C1 segment of cervical spinal cord (tissue), 14 donors: Measurements from ENCODE around the gene PDE8A.

ENCODE experiments used
- DNase-seq, 14 donors: peaks; one replicate each; lab custom pipeline; 2025; lab: John Stamatoyannopoulos, UW

Gene PDE8A

DNA sequence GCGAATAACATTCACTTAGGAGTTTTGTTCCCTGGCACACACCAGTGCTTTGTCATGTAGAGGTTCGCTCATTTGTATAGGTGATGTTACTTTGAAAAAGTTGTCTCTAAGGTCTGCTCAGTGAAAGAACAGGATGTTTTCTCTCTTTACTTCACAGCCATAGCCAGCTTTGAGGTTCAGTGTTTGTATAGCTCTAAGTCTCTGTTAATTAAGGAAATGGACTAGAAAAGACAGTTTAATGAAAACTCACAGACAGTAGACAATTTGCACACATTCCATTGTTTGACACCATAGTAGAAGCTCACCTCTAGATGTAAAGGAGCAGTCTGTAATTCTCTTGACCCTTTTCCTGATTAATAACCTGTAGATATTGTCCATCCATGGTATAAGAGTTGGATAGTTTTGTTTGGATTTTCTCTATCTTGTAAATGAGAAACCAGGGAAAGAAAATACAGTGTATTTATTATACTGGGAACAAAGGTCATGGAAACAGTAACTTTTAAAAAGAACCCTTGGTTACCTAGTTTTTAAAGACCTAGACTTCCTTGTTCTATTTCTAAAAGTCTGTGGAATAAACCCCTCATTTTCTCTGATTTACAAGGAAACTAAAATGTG is 50.4 kb downstream of the PDE8A start:
- DNase-seq: no peak

DNA sequence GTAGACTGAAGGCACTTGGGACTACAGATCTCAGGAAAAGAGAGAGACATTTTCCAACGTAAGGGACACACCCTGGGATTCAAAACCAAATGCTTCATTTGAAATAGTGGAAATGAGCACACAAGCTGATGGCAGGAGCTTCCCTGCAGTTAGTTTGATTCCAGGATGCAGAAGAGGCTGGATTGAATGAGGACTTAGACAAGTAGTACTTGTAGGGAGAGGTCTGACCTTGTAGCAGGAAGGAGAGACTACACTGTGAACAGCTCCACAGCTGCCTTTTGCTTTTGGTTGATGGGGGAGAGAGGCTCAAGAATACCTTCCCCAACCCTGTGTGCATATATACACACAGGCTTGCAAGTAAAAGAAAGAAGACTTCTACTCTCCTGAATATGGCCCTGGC is 51.5 kb downstream of the PDE8A start:
- no peak for DNase-seq

DNA sequence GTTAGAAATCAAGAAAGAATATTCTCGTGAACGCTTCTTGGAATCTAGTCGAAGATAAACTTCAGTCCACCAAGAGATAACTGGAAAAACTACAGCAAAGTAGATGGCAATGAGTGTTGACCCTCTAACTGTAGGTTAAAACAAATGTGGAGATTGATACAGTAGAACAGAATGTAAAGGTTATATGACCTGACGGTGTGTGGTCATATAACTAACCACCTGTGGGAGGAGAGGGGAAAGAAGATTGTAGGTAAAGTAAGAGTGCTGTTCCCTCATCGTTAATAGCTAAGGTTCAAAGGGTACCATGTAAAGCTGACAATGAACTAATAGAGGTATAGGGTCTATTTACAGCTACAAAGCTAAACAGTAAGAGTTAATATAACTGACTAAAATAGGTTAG is 52.6 kb downstream of the PDE8A start:
- DNase-seq: no peak

DNA sequence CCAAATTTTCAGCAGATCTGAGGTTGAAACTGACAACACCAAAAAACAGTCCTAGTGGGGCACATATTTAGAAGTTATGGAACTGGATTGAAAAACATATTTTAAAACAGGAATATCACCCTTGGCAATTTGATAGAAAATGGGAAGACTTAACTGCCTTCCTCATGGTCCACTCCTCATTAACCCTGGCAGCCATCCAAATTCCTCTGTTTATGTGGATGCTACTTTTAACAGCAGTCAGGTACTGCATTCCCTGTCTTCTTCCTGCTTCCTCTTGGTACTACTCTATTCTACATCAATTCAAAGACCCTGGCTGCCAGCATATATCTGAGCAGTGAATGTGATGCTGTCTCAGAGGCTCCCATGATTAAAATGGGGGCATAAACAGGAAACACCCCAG is 54.3 kb downstream of the PDE8A start:
- DNase-seq: no peak

DNA sequence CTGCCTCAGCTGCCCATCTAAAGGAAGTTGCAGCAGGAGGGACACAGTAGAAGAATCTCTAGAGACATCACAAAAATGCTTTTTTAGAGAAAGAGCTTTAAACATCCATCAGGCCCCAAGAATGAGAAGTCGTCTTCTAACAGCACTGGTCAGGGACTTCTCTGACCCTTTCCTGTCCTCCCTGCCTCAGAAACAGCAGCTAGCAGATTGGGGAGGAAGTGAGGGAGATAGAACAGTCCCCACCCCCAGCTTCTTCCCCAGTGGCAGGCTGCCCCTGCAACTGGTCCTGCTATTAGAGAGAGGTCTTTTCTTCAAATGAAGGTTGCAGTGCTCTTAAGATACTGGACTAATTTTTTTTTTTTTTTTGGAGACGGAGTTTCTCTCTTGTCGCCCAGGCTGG is 55.1 kb downstream of the PDE8A start:
- peak in 4 of 14 donors; percentile 19 to 31 (median 26) for DNase-seq

DNA sequence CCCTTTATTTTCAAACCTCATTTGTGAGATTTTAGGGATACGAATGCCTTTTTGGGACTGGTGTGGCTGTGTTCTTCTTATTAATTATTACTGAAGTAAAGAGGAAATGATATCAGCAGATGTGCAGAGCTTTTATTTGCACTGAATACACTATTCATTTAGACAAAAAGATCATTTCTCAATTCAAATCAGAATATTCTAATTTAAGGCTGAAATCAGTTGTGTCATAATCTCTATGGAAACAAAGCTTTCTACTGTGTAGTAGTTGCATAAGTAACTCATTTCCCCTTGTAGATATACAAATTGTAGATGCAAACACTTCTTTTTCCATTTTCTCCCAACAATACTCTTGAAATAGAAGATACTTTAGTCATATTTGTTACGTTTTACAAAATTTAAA is 56.0 kb downstream of the PDE8A start:
- no peak for DNase-seq

DNA sequence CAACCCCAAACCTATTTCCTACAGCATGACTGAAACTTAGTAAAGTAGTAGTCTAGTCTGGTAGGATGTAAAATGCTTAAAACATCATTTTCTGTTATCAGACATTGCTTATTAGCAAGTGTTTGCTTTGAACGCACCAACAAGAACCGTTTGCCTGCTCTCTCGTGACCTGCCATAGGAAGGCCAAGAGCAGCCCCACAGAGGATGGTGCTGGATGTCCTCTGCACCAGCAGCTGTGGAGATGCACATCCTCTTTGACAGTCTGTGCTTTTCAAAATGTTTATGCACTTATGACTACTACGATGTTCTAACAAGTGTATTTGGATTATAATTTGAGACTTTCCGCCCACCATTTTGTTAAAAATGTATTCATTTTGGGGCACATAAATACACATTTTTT is 59.6 kb downstream of the PDE8A start:
- DNase-seq: no peak

DNA sequence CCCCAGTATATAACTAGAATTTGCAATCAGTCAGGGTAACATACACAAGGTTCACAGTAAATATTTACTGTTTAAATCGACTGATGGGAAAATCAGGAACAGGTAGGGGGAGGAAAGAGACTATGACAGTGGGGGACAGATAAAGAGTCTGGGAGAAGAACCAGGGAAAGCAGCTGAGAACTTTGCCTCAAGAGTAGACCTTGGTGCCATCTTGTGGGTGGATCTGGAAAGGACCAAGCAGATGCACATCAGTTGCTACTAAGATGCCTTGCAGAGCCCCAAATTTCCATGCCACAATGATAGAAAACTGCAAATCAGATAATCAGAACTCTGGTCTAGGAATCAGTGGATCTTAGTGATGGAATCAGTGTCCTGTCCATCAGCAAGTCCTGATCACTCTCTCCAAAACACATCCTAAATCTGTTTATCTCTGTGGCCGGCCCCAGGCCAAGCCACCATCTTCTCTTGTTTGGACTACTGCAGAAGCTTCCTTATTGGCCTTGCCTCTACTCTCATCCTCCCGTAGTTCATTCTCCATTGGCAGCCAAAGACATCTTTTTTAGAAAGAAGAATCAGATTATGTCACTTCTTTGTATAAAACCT is 62.7 kb downstream of the PDE8A start:
- peak in 9 of 14 donors; percentile 28 to 58 (median 45) for DNase-seq

DNA sequence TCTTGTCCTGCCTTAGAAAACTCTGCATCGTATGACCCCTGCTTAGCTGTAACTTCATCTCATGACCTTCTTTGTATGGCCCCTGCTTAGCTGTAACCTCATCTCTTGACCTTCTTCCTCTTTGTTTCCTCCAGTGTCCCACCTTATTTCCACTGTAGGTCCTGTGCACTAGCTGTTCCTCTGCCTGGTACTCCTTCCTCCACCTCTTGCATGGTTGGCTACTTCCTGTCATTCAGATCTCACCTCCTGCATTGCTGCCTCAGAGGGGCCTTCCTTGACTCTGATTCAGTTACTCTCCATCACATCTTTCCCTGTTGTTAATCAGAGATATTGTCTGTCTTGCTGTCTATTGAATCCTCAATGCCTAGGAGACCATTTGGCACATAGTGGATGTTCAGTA is 63.2 kb downstream of the PDE8A start:
- DNase-seq: peak in 1 of 14 donors; percentile 22

DNA sequence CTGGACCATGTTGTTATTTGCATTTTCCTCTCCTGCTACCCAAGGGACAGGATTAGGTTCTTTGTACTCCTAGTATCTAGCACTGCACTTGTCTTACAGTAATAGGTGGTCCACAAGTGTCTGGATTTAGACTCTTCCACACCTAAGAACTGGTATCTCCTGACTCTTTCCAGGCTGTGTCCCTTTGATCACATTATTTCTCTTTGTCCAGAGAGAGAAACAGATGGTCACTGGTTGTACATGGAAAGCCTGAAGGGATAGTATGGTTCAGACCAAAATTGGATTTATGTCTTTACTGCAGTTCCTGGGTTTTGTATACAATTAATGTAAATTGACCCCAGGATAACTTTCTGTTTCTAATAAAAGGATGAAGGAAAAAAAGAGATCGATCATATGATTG is 64.0 kb downstream of the PDE8A start:
- no peak for DNase-seq

DNA sequence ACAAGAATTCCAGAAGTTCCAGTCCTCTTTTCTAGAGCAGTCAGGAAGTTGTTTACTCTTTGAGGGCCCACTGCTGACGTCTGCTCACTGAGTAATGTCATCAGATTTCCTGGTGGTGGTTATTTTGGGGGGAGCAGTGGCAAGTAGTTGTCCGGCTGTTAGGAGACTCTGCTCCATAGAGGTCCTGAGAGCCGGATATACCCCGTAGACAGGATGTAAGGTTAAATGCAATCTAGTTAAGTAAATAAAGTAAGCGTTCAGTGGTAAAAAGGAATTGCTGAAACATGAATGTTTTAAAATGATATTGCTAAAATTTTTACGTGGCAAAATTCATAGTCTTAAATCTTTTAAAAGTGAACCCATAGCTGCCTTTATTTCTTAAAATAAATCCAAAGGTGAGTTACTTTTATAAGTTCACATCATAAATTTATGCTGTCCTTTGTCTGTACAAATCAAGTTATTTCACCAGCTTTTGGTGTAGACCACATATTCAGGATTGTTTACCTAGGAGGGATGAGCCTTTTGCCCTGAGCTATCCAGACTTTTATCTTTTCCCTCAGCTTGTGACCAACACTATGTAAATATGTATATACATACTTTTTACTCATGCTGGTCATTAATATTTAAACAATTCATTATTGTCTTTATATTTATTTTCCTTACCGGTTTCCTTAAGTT is 65.8 kb downstream of the PDE8A start:
- DNase-seq: peak in 7 of 14 donors; percentile 23 to 43 (median 30)

DNA sequence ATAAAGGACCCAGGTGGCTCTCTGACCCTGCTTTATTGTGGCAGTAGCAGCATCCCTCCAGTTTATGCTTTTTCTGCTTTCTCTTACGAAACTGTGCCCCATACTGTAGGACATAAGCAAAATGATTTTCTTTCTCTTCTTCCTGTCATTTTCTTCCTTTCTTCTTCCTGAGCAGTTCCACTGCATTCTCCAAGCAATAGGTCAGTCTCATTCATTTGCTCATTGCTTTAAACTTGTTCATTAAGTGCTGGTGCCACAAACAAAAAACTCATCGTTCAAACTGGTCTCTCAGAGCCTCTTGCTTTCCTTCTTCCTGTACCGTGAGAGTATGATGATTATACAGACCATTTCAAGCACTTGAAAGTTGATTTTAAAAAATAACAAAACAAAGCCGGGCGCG is 66.8 kb downstream of the PDE8A start:
- DNase-seq: no peak

DNA sequence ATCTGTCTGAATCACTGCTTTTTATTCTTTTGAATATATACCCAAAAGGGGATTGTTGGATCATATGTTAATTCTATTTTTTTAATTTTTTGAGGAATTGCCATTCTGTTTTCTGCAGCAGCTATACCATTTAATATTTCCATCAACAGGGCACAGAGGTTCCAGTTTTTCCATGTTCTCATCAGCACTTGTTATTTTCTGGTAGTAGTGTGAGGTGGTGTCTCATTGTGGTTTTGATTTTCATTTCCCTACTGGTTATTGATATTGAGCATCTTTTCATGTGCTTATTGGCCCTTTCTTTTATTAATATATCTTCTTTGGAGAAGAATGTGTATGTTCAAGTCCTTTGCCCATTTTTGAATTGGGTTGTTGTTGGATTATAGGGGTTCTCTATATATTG is 68.1 kb downstream of the PDE8A start:
- no peak for DNase-seq

DNA sequence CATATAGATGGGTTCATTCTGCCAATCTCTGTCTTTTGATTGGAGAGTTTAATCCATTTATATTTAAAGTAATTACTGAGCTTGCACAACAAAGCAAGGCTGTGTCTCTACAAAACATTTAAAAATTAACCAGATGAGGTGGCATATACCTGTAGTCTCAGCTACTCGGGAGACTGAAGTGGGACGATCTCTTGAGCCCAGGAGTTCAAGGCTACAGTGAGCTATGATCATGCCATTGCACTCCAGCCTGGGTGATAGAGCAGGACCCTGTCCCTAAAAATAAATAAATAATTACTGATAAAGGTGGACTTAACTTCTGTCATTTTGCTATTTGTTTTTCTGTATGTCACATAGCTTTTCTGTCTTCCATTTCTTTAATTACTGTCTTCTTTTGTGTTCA is 78.1 kb downstream of the PDE8A start:
- DNase-seq: no peak

DNA sequence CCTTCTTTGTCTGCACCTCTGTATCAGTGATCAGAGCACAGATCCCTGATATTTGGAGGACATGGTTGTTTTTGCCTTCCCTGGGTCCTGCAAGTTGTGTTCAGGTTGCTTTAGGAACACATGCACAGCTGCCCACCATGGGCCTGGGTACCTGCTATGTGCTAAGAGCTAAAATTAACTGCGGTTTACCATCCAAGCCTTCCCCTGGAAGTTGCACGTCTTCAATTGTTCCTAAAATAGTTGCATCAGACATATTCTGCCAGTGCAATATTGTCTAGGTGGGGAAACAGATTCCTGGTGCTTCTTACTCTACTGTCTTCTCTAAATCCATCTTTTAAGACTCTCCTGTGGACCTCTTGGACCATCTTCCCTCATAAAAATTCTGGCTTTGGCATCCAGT is 80.9 kb downstream of the PDE8A start:
- no peak for DNase-seq

DNA sequence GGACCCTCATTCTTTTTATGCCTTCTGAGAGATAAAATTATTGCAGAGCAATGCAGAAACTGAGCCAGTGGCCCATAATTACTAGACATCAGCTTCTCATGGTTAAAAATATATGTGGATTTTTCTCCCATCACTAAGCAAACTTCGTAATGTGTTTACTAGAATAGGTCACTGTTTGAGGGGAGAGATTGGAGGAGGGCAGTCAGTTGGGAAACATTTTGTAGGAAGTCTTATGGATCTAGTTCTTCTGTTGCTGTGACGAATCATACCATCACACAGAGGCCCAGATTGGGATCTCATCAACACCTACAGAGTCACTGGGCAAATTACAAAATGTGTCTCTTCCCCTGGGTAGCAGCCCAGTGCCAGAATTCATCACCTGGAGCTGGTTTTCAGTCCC is 81.4 kb downstream of the PDE8A start:
- DNase-seq: no peak

DNA sequence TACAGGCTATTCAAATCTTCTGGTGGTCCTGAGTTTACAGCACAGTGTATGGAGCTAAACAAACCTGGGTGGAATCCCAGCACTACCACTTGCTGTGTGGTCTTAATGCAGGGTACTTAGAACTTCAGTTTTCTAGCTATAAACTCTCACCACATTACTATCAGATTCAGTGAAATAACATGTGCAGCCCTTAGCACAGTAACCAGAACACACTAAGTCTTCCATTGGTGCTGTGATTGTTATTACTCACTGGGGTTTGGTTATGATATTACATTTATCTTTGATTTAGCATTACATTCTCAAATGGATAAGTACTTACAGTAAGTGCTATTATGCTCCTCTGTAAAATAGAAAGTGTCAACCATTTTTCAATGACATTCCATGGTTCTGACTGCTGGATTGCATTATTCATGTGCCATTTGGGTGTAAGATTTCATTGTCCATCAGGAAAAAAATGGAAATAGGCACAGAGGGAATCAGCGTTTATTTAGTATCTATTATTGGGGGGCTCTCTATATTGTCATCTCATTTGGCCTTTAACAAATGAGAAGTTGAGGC is 81.9 kb downstream of the PDE8A start:
- no peak for DNase-seq

DNA sequence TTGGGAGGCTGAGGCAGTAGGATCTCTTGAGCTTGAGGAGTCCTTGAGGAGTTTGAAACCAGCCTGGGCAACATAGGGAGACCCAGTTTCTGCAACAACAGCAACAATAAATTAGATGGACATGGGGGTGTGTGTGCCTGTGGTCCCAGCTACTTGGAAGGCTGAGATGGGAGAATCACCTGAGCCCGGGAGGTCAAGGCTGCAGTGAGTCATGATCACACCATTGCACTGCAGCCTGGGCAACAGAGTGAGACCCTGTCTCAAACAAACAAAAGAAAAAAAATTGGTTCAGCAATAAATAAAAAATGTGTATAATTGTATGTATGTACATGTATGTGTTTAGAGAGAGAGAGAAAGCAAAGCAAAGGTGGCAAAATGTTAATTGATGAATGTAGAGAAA is 83.1 kb downstream of the PDE8A start:
- no peak for DNase-seq

DNA sequence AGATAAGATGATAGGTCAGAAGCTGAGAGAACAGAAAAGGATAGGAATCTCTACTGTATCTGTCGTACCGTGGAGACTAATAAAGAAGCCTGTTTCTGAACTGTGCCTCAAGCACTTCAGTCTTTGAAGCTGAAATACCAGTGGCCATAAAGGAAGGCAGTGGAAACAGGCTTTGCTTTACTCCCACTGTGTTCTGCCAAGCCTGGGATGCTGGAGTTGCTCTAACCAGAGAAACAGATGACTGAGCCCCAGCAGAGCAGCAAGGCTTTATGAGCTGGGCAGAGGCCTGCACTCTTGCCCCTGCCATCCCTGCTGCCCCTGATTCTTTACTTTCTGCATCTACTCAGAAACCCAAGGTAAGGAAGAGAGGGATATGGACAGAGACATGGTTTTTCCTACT is 89.4 kb downstream of the PDE8A start:
- DNase-seq: no peak

DNA sequence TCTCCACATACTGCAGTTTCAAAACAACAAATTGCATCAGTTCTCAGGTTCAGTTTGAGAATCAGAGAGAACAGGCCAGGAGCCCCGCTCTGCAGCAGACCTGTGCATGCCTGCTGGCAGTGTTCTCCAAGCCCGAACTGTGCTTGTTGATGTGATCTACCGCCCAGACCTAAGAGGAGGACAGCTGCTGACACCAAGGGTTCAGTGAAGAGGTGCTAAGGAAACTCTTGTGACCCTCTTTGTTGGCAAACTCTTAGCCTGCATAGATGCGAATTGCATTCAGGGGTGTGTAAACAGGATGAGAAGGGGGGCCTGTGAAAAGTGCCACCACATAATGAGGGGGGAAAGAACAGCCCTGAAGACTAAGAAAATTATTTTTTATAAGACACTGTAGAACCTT is 89.8 kb downstream of the PDE8A start:
- no peak for DNase-seq

DNA sequence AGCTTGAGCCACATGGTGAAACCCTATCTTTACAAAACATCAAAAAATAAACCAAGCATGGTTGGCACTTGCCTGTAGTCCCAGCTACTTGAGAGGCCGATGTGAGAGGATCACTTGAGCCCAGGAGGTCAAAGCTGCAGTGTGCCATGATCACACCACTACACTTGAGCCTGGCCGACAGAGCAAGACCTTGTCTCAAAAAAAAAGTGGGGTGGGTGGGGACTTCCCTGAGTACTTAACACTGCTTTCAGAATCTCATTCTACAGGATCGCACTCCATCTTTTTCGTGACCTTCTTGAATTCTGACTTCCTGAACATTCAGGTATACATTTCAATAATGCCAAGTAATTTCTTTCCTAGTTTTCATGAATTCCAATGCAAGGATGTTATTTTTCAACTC is 91.3 kb downstream of the PDE8A start:
- DNase-seq: no peak

DNA sequence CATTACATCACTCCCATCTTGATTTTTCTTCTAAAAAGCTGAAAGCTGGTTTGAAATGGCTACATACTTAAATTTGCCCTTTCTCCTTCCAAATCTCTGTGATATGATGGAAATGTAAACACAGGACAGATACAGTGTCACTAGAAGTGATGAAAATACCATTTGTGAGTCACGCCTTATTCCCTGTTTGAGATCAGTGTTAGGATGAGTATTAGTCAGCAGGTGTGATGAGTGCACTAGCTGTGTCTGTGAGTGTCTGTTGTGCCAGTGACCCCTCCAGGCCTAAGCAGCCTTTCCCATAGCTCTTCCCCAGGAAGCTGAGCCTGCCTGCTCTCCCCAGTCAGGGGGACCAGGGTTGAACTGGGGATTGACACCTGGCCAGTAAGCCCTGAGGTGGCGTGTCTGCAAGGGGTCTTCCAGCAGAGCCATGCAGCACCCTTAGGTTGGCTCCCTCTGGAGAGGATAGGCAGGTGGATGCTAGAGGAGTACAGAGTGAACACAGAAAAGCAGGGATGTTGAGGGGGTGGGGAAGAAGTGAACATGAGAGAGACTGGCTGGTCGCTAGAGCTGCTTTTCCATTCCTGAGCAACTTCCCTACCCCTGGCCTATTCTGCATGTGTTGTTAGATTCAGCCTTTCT is 92.0 kb downstream of the PDE8A start:
- no peak for DNase-seq

DNA sequence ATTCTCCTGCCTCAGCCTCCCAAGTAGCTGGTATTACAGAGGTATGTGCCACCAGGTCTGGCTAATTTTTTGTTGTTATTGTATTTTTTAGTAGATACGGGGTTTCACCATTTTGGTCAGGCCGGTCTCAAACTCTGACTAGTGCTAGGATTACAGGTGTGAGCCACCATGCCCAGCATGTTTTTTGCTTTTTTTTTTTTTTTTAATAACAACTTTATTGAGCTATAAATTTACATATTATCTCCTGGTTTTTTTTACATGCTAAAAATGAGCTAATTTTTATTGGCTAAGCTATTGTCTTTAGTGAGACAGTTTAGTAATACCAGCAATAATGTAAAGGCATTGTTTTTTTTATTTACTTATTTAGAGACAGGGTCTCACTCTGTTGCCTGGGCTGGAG is 105.2 kb downstream of the PDE8A start:
- no peak for DNase-seq
